HepG2 (cell line): Measurements from ENCODE around the gene SNAP23. TPM values are rescaled to one million over a fixed set of nuclear protein-coding genes. Genes with fewer than 3 reads are reported as not detected.

ENCODE experiments used
- ARID3A ChIP-seq: IDR thresholded peaks from 2 replicates; pipeline ENCODE4 v1.6.1; 2012; ENCODE audit warnings: low read depth, low read length, improper control_type of control experiment
- ATM ChIP-seq: fragments of 450-650 bp; IDR thresholded peaks from 2 replicates; pipeline ENCODE4 v1.7.1; 2017; ENCODE audit warnings: mild to moderate bottlenecking, borderline replicate concordance
- BCL6 ChIP-seq: IDR thresholded peaks from 2 replicates; pipeline ENCODE4 v1.6.1; 2016; ENCODE audit warnings: missing genetic modification reagents, missing compliant biosample characterization
- BHLHE40 ChIP-seq: IDR thresholded peaks from 2 replicates; pipeline ENCODE4 v1.6.1; 2011; ENCODE audit warnings: low read length, improper control_type of control experiment
- BRF2 ChIP-seq: sonication (generic); formaldehyde crosslinking; IDR thresholded peaks from 2 replicates; pipeline ENCODE4 v1.8.1; 2022; ENCODE audit warnings: mild to moderate bottlenecking, missing genetic modification reagents
- CENPT ChIP-seq: sonication (generic); formaldehyde crosslinking; IDR thresholded peaks from 2 replicates; pipeline ENCODE4 v1.8.0; 2022; ENCODE audit warnings: low read depth, mild to moderate bottlenecking, moderate library complexity, missing genetic modification reagents
- ETS1 ChIP-seq: sonication (generic); formaldehyde crosslinking; IDR thresholded peaks from 2 replicates; pipeline ENCODE4 v1.4.0; 2020; ENCODE audit warnings: missing genetic modification reagents
- HOXA3 ChIP-seq: sonication (generic); formaldehyde crosslinking; IDR thresholded peaks from 2 replicates; pipeline ENCODE4 v1.5.0; 2020; ENCODE audit warnings: missing genetic modification reagents
- HOXD1 ChIP-seq: sonication (generic); formaldehyde crosslinking; IDR thresholded peaks from 2 replicates; pipeline ENCODE4 v1.5.0; 2020; ENCODE audit warnings: missing genetic modification reagents
- IKZF5 ChIP-seq: IDR thresholded peaks from 2 replicates; pipeline ENCODE4 v1.6.1; 2018; ENCODE audit warnings: missing genetic modification reagents, mild to moderate bottlenecking, missing compliant biosample characterization
- KDM5A ChIP-seq: fragments of 200-600 bp; sonication (generic); IDR thresholded peaks from 2 replicates; pipeline ENCODE4 v1.7.0; 2018; ENCODE audit warnings: antibody characterized with exemption, mild to moderate bottlenecking, low read length, borderline replicate concordance
- KLF6 ChIP-seq: IDR thresholded peaks from 2 replicates; pipeline ENCODE4 v1.8.0; 2016; ENCODE audit warnings: missing biosample characterization, missing genetic modification reagents
- MAF1 ChIP-seq: sonication (generic); formaldehyde crosslinking; IDR thresholded peaks from 2 replicates; pipeline ENCODE4 v1.5.0; 2020; ENCODE audit warnings: missing genetic modification reagents, borderline replicate concordance
- NFE2L2 ChIP-seq: fragments of 150-350 bp; IDR thresholded peaks from 2 replicates; pipeline ENCODE4 v1.6.1; 2014; ENCODE audit warnings: low read length
- SMARCE1 ChIP-seq: fragments of 450-650 bp; IDR thresholded peaks from 2 replicates; pipeline ENCODE4 v1.6.1; 2017; ENCODE audit warnings: borderline replicate concordance
- SRSF1 ChIP-seq: fragments of 200-400 bp; formaldehyde crosslinking; optimal IDR thresholded peaks from 2 replicates; pipeline ENCODE3; 2017; ENCODE audit warnings: mild to moderate bottlenecking, low read depth, low read length, moderate library complexity
- SRSF9 ChIP-seq: fragments of 200-400 bp; formaldehyde crosslinking; IDR thresholded peaks from 2 replicates; pipeline ENCODE4 v1.6.1; 2018; ENCODE audit warnings: borderline replicate concordance, mild to moderate bottlenecking, low read depth, low read length; ENCODE audit not compliant: insufficient read depth, poor library complexity, severe bottlenecking
- TBP ChIP-seq: sonication (generic); formaldehyde crosslinking; IDR thresholded peaks from 2 replicates; pipeline ENCODE4 v1.5.0; 2020; ENCODE audit warnings: missing genetic modification reagents
- U2AF2 ChIP-seq: fragments of 200-400 bp; formaldehyde crosslinking; IDR thresholded peaks from 2 replicates; pipeline ENCODE4 v1.6.1; 2017; ENCODE audit warnings: low read depth, mild to moderate bottlenecking, low read length
- ZBTB7B ChIP-seq: sonication (generic); formaldehyde crosslinking; IDR thresholded peaks from 2 replicates; pipeline ENCODE4 v1.4.0; 2020; ENCODE audit warnings: missing genetic modification reagents
- ZFP36 ChIP-seq: fragments of 150-350 bp; IDR thresholded peaks from 2 replicates; pipeline ENCODE4 v1.6.1; 2018; ENCODE audit warnings: borderline replicate concordance, low read length, low read depth; ENCODE audit not compliant: partially characterized antibody
- ZFX ChIP-seq: sonication (generic); formaldehyde crosslinking; IDR thresholded peaks from 2 replicates; pipeline ENCODE4 v1.4.0; 2020; ENCODE audit warnings: mild to moderate bottlenecking, low read depth, missing genetic modification reagents, moderate library complexity
- ZNF362 ChIP-seq: sonication (generic); formaldehyde crosslinking; IDR thresholded peaks from 2 replicates; pipeline ENCODE4 v1.4.0; 2020; ENCODE audit warnings: missing genetic modification reagents, mild to moderate bottlenecking, borderline replicate concordance
- ZNF430 ChIP-seq: sonication (generic); formaldehyde crosslinking; IDR thresholded peaks from 2 replicates; pipeline ENCODE4 v1.9.0; 2021; ENCODE audit warnings: mild to moderate bottlenecking, missing genetic modification reagents
- ZNF616 ChIP-seq: sonication (generic); formaldehyde crosslinking; IDR thresholded peaks from 2 replicates; pipeline ENCODE4 v1.5.0; 2020; ENCODE audit warnings: low read depth, mild to moderate bottlenecking, missing genetic modification reagents
- polyA plus RNA-seq, 8 experiments: library from polyadenylated mRNA; depleted of rRNA in 3 of 8; stranded (reverse) in 7 of 8; unstranded in 1 of 8; fragments of >200 nt; fragmentation: Illumina TruSeq in 4 of 8; extraction: Trizol in 4 of 8; gene quantifications; 2 replicates each; pipeline versions ENCODE4 v1.2.1 to v1.2.3, GENCODE V29; 2011 to 2016; ENCODE audit warnings: low read depth in 4 of 8, missing spikeins in 1 of 8, mixed read lengths in 1 of 8; ENCODE audit not compliant: insufficient read depth in 1 of 8
- total RNA-seq, 5 experiments: library from RNA; depleted of rRNA; stranded (reverse); fragments of >200 nt; fragmentation: Illumina TruSeq; extraction: Trizol; gene quantifications; 2 replicates each; pipeline ENCODE4 v1.2.3, GENCODE V29; 2016; ENCODE audit warnings: low read depth in 1 of 5

The SNAP23 gene
- total and polyA plus RNA-seq, 2 of the 13 experiments (the other 11 are each of a cell fraction or from before 2014, with no cell fraction given), result 37.0 to 101 TPM

- TF ChIP-seq U2AF2, result no peak
- no peak for TF ChIP-seq ETS1 (CRISPR knock-in tag)
- TF ChIP-seq ZNF430 (CRISPR knock-in tag), result no peak; the same call in 1 of the 2 replicates
- no peak for TF ChIP-seq MAF1
- TF ChIP-seq BCL6 (CRISPR knock-in tag), result no peak
- no peak for TF ChIP-seq ATM
- no peak for TF ChIP-seq ZFP36
- TF ChIP-seq HOXD1 (CRISPR knock-in tag), result no peak
- no peak for TF ChIP-seq ZBTB7B
- no peak for TF ChIP-seq TBP (CRISPR knock-in tag)
- TF ChIP-seq ARID3A, result peak; percentile 35; the same call in 1 of the 2 replicates
- TF ChIP-seq SRSF9, result no peak
- no peak for TF ChIP-seq NFE2L2
- no peak for TF ChIP-seq SMARCE1
- TF ChIP-seq ZNF362 (CRISPR knock-in tag), result no peak
- no peak for TF ChIP-seq KDM5A
- TF ChIP-seq ZFX (CRISPR knock-in tag), result peak; percentile 87
- peak; percentile 55 for TF ChIP-seq HOXA3 (CRISPR knock-in tag)
- no peak for TF ChIP-seq BRF2 (CRISPR knock-in tag)
- TF ChIP-seq IKZF5 (CRISPR knock-in tag), result peak; percentile 69; the same call in 1 of the 2 replicates
- TF ChIP-seq ZNF616 (CRISPR knock-in tag), result no peak
- no peak for TF ChIP-seq KLF6 (CRISPR knock-in tag)
- no peak for TF ChIP-seq SRSF1
- TF ChIP-seq CENPT (CRISPR knock-in tag), result no peak
- no peak for TF ChIP-seq BHLHE40
Measured at GRCh38 chr15:42495361-42496212, at the start of gene SNAP23 (continued).
